GM12873 (cell line): ENCODE results near the gene HOXA2.
A peak's percentile ranks its signal among the peaks of the same experiment; 100 is the strongest.

Experiments used
- CTCF ChIP-seq: IDR thresholded peaks from 2 replicates; pipeline ENCODE4 v1.5.1; 2012; ENCODE audit warnings: low read depth, mild to moderate bottlenecking, moderate library complexity, low read length, control low read depth; ENCODE audit not compliant: insufficient read depth; ENCODE audit errors: missing control alignments

The HOXA2 gene

GRCh38 chr7:27102581-27103442 lies at the start of gene HOXA2:
Gene HOXA2 (minus strand): TSS chr7:27102683. CDS start chr7:27102500, 183 bp downstream.
- no peak for TF ChIP-seq CTCF

GRCh38 chr7:27151341-27151930 lies 49.0 kb upstream of the HOXA2 start:
- no peak for TF ChIP-seq CTCF

GRCh38 chr7:27150568-27151340 lies 48.3 kb upstream of the HOXA2 start:
- TF ChIP-seq CTCF = peak; percentile 80

- TF ChIP-seq CTCF = no peak
Measured at GRCh38 chr7:27149842-27150567, 47.5 kb upstream of the HOXA2 start.

GRCh38 chr7:27148756-27149641 lies 46.5 kb upstream of the HOXA2 start:
- no peak for TF ChIP-seq CTCF

- no peak for TF ChIP-seq CTCF
Measured at GRCh38 chr7:27148031-27148755, 45.7 kb upstream of the HOXA2 start.
